Measurements from ENCODE around the gene TMBIM1.

Gene TMBIM1

DNA sequence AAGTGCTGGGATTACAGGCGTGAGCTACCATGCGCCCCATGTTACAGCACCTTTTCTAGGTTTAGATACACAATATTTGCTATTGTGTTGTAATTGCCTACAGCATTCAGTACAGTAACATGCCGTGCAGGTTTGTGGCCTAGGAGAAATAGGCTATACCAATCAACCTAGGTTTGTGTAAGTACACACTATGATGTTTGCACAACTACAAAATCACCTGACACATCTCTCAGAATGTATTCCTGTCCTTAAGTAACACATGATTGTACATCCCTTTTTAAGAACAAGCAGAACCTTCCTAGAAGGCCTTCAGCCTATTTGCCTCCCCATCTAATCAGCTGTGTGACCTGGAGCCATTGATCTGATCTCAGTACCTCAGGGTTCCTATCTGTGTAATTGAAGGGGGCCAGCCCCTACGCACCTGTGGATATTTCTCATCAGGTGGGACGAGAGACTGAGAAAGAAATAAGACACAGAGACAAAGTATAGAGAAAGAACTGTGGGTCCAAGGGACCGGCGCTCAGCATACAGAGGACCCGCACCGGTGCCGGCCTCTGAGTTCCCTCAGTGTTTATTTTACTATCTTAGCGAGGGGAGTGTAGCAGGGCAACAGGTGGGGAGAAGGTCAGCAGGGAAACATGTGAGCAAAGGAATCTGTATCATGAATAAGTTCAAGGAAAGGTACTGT lies 18.7 kb upstream of the TMBIM1 start:
- H3K79me2 ChIP-seq (ENCODE audit: low read length) = no peaks in the 10 kb centered on the region
- no peaks in the 10 kb centered on the region for H3K36me3 ChIP-seq (replicated peaks; ENCODE audit: low read depth, low read length)
- no peaks in the 10 kb centered on the region for H3K9me3 ChIP-seq (ENCODE audit: insufficient read depth, low read length)
- no peak overlapping the region for H3K4me2 ChIP-seq (ENCODE audit: low read length)
- H3K9ac ChIP-seq (ENCODE audit: low read length) = no peak overlapping the region
- no peak overlapping the region for H3K27ac ChIP-seq (ENCODE audit: low read length)
- H3K27me3 ChIP-seq (ENCODE audit: low read depth, low read length) = no peaks in the 10 kb centered on the region
- no peak overlapping the region for H3K4me3 ChIP-seq (ENCODE audit: low read length)
- no peaks in the 10 kb centered on the region for H4K20me1 ChIP-seq (ENCODE audit: insufficient read depth, low read length)
- TF ChIP-seq, protein P1, sequence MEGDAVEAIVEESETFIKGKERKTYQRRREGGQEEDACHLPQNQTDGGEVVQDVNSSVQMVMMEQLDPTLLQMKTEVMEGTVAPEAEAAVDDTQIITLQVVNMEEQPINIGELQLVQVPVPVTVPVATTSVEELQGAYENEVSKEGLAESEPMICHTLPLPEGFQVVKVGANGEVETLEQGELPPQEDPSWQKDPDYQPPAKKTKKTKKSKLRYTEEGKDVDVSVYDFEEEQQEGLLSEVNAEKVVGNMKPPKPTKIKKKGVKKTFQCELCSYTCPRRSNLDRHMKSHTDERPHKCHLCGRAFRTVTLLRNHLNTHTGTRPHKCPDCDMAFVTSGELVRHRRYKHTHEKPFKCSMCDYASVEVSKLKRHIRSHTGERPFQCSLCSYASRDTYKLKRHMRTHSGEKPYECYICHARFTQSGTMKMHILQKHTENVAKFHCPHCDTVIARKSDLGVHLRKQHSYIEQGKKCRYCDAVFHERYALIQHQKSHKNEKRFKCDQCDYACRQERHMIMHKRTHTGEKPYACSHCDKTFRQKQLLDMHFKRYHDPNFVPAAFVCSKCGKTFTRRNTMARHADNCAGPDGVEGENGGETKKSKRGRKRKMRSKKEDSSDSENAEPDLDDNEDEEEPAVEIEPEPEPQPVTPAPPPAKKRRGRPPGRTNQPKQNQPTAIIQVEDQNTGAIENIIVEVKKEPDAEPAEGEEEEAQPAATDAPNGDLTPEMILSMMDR (IDR thresholded peaks at IDR 0.05; ENCODE audit: low read depth, low read length) = no peak
- no peak for TF ChIP-seq EZH2phosphoT487 (IDR thresholded peaks at IDR 0.05; ENCODE audit: low read depth)
- H2AFZ ChIP-seq (ENCODE audit: low read depth, low read length) = no peak overlapping the region
- no peaks in the 10 kb centered on the region for H3K4me1 ChIP-seq (ENCODE audit: low read length)

DNA sequence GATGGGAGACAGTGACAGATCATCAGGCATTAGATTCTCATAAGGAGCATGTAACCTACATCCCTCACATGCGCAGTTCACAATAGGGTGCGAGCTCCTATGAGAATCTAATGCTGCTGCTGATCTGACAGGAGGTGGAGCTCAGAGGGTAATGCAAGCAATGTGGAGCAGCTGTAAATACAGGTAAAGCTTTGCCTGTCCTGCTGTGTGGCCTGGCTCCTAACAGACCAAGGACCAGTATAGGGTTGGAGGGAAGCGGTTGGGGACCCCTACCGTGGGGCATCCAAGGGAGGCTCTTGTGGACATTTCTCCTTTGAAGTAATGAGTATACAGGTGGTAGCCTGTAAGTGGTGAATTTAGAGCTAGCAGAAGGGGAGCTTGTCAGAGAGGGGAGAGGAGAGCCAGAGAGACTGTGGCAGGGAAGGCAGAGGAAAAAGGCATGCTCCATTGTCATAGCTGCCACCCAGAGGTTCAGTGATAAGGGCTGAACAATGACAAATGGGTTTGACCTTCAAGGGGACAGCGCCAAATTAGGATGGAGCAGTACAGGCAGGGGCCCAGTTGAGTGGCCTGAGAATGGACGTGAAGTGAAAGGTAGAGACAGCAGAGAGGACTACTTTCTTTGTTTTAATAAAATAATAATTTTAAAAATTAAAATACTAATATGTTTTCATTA lies 15.2 kb upstream of the TMBIM1 start:
- H3K9me3 ChIP-seq (ENCODE audit: insufficient read depth, low read length) = no peaks in the 10 kb centered on the region
- H3K4me3 ChIP-seq (ENCODE audit: low read length) = no peak overlapping the region
- H3K36me3 ChIP-seq (replicated peaks; ENCODE audit: low read depth, low read length) = no peaks in the 10 kb centered on the region
- H2AFZ ChIP-seq (ENCODE audit: low read depth, low read length) = no peak overlapping the region
- no peaks in the 10 kb centered on the region for H3K27me3 ChIP-seq (ENCODE audit: low read depth, low read length)
- H3K27ac ChIP-seq (ENCODE audit: low read length) = no peak overlapping the region
- no peak overlapping the region for H3K4me2 ChIP-seq (ENCODE audit: low read length)
- TF ChIP-seq EZH2phosphoT487 (IDR thresholded peaks at IDR 0.05; ENCODE audit: low read depth) = no peak
- TF ChIP-seq, protein P1 (IDR thresholded peaks at IDR 0.05; ENCODE audit: low read depth, low read length) = no peak
- no peaks in the 10 kb centered on the region for H3K4me1 ChIP-seq (ENCODE audit: low read length)
- H4K20me1 ChIP-seq (ENCODE audit: insufficient read depth, low read length) = no peaks in the 10 kb centered on the region
- no peak overlapping the region for H3K9ac ChIP-seq (ENCODE audit: low read length)
- no peaks in the 10 kb centered on the region for H3K79me2 ChIP-seq (ENCODE audit: low read length)

DNA sequence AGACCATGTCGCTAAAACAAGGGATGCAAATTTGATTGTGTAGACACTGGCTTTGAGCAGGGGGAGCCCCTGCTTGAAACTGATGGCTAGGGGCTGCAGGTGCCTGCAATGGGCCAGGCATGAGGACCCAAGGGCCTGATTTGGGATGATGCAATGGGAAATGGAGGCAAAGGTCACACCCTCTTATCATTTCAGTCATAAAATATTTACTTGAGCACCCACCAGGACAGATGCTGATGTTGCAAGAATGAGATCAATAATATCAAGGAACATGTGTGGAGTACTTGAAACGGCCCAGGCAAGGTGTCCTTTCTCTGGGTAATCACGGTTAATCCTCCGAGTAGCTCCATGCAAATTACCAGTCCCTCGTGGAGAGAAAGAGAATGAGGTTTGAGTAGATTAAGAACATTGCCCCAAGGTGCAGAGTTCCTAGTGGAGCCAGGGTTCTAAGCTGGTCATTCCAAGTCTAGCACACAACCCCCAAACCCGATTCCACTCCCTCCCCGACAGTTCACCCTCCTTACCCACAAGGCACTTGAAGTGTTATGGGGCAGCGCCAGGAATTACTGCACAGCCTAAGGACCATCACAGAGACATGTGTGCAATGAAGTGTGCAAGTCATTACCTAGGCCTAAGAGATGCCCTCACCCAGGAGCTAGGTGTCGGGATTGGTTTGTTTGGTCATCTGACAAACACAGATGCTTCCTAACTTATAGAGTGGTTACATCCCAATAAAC lies 14.0 kb upstream of the TMBIM1 start:
- no peaks in the 10 kb centered on the region for H4K20me1 ChIP-seq (ENCODE audit: insufficient read depth, low read length)
- H2AFZ ChIP-seq (ENCODE audit: low read depth, low read length) = no peak overlapping the region
- no peak overlapping the region for H3K4me2 ChIP-seq (ENCODE audit: low read length)
- H3K27ac ChIP-seq (ENCODE audit: low read length) = no peak overlapping the region
- no peaks in the 10 kb centered on the region for H3K4me1 ChIP-seq (ENCODE audit: low read length)
- no peak overlapping the region for H3K9ac ChIP-seq (ENCODE audit: low read length)
- no peak for TF ChIP-seq EZH2phosphoT487 (IDR thresholded peaks at IDR 0.05; ENCODE audit: low read depth)
- TF ChIP-seq, protein P1 (IDR thresholded peaks at IDR 0.05; ENCODE audit: low read depth, low read length) = no peak
- H3K27me3 ChIP-seq (ENCODE audit: low read depth, low read length) = no peaks in the 10 kb centered on the region
- no peak overlapping the region for H3K4me3 ChIP-seq (ENCODE audit: low read length)
- no peaks in the 10 kb centered on the region for H3K79me2 ChIP-seq (ENCODE audit: low read length)
- H3K9me3 ChIP-seq (ENCODE audit: insufficient read depth, low read length) = no peaks in the 10 kb centered on the region
- H3K36me3 ChIP-seq (replicated peaks; ENCODE audit: low read depth, low read length) = no peaks in the 10 kb centered on the region

DNA sequence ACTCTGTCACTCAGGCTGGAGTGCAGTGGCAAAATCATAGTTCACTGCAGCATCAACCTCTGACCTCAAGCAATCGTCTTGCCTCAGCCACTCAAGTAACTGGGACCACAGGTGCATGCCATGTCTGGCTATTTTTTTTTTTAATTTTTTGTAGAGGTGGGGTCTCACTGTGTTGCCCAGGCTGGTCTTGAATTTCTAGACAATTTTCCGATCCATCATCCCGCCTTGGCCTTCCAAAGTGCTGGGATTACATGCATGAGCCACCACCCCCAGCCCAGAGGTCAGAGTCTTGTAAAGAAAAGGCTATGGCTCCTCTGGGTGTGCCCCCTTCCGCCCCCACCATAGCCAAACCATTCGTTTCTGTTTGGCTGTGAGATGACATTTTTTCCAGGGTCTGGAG lies 13.1 kb upstream of the TMBIM1 start:
- no peak for TF ChIP-seq EZH2phosphoT487 (IDR thresholded peaks at IDR 0.05; ENCODE audit: low read depth)
- TF ChIP-seq, protein P1 (IDR thresholded peaks at IDR 0.05; ENCODE audit: low read depth, low read length) = no peak
- H4K20me1 ChIP-seq (ENCODE audit: insufficient read depth, low read length) = no peaks in the 10 kb centered on the region
- no peak overlapping the region for H2AFZ ChIP-seq (ENCODE audit: low read depth, low read length)
- H3K9ac ChIP-seq (ENCODE audit: low read length) = no peak overlapping the region
- H3K36me3 ChIP-seq (replicated peaks; ENCODE audit: low read depth, low read length) = no peaks in the 10 kb centered on the region
- no peaks in the 10 kb centered on the region for H3K9me3 ChIP-seq (ENCODE audit: insufficient read depth, low read length)
- H3K27ac ChIP-seq (ENCODE audit: low read length) = no peak overlapping the region
- H3K4me1 ChIP-seq (ENCODE audit: low read length) = no peaks in the 10 kb centered on the region
- no peaks in the 10 kb centered on the region for H3K79me2 ChIP-seq (ENCODE audit: low read length)
- no peaks in the 10 kb centered on the region for H3K27me3 ChIP-seq (ENCODE audit: low read depth, low read length)
- no peak overlapping the region for H3K4me3 ChIP-seq (ENCODE audit: low read length)
- H3K4me2 ChIP-seq (ENCODE audit: low read length) = no peak overlapping the region

Measured in OCI-LY3 (cell line).